Tibial artery (tissue), 4 donors: ENCODE measurements around the gene NRXN3.

ENCODE experiments used
- DNase-seq, 2 donors: peaks; one replicate each; pipeline ENCODE4 v3.0.0-alpha.2; 2019
- H3K27ac ChIP-seq, 2 donors: fragments of 200-600 bp; sonication (generic) in 1 of 2; 1 replicate in 1 of 2; 2 replicates in 1 of 2; pipeline ENCODE4 v1.5.1; 2018 to 2019; ENCODE audit warnings: mild to moderate bottlenecking in 1 of 2
- H3K27me3 ChIP-seq, 2 donors: fragments of 200-600 bp; sonication (generic) in 1 of 2; one replicate each; pipeline versions ENCODE4 v1.5.1 to v1.6.0; 2016 to 2019
- H3K36me3 ChIP-seq, 3 donors: fragments of 200-600 bp; sonication (generic) in 2 of 3; one replicate each; pipeline ENCODE4 v1.5.1; 2016 to 2019; ENCODE audit warnings: mild to moderate bottlenecking in 2 of 3
- H3K4me1 ChIP-seq, 4 donors: fragments of 200-600 bp; sonication (generic) in 2 of 4; 1 replicate in 3 of 4; 2 replicates in 1 of 4; pipeline ENCODE4 v1.5.1; 2016 to 2019
- H3K4me3 ChIP-seq, 2 donors: fragments of 200-600 bp; sonication (generic) in 1 of 2; 1 replicate in 1 of 2; 2 replicates in 1 of 2; pipeline ENCODE4 v1.5.1; 2018 to 2019; ENCODE audit warnings: mild to moderate bottlenecking in 2 of 2
- H3K9me3 ChIP-seq, 3 donors: fragments of 200-600 bp; sonication (generic) in 1 of 3; one replicate each; pipeline ENCODE4 v1.5.1; 2016 to 2019
- CTCF ChIP-seq, 2 experiments: fragments of 200-600 bp in 1 of 2; fragments of 450-650 bp in 1 of 2; IDR thresholded peaks; one replicate each; pipeline ENCODE4 v1.5.1; 2017 to 2019; ENCODE audit warnings: antibody characterized with exemption in 2 of 2, mild to moderate bottlenecking in 1 of 2, moderate library complexity in 1 of 2
- intact Hi-C: fragments of 100-400 bp; cut with DNase I; formaldehyde crosslinking; loops from one replicate; pipeline ENCODE4 v1.15.0; 2023; ENCODE audit warnings: low total_unique reads

NRXN3 gene

DNA sequence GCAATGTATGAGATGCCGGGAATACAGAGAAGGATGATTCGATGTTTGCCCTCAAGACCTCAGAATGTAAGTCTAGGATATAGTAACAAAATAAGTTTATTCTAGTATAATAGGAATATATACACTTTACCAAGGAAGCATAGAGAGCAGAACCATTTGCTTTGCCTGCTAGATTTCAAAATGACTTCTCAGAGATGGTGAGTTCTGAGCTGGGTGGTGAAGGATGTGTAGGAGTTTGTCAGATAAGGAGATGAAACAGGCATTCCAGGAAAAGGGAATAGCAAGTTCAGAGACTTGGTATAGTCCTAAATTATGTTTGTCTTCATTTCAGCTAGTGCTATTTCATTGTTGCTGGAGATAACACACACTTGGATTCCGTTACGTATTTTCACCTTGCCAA is 1385.3 kb downstream of the NRXN3 start:
- intact Hi-C loops = no loop called here
- Histone ChIP-seq H3K27ac (no peak overlapping the region), H3K9me3 (no peaks in the 10 kb centered on the region), H3K4me1 (no peaks in the 10 kb centered on the region), H3K36me3 (no peaks in the 10 kb centered on the region), H3K27me3 (no peaks in the 10 kb centered on the region), H3K4me3 (no peak overlapping the region)
- DNase-seq = no peak
- TF ChIP-seq CTCF (IDR thresholded peaks at IDR 0.05) = no peak

DNA sequence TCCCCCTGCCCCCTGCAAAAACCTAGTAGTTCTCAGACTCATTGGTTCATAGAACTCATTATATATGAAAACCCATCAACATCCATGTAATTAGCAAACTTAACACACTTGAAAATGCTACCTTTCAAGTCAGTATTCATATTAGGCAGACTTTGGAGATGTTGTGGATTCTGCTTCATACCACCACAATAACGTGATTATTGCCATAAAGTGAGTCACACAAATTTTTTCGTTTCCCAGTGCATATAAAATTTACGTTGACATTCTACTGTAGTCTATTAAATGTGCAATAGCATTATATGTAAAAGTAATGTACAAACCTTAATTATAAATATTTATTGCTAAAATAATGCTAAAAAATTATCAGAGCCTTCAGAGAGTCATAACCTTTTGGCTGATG is 1387.1 kb downstream of the NRXN3 start:
- Histone ChIP-seq H3K27ac (no peak overlapping the region), H3K36me3 (no peaks in the 10 kb centered on the region), H3K4me3 (no peak overlapping the region), H3K9me3 (no peaks in the 10 kb centered on the region), H3K4me1 (no peaks in the 10 kb centered on the region), H3K27me3 (no peaks in the 10 kb centered on the region)
- intact Hi-C loops = no loop called here
- no peak for TF ChIP-seq CTCF (IDR thresholded peaks at IDR 0.05)
- no peak for DNase-seq

DNA sequence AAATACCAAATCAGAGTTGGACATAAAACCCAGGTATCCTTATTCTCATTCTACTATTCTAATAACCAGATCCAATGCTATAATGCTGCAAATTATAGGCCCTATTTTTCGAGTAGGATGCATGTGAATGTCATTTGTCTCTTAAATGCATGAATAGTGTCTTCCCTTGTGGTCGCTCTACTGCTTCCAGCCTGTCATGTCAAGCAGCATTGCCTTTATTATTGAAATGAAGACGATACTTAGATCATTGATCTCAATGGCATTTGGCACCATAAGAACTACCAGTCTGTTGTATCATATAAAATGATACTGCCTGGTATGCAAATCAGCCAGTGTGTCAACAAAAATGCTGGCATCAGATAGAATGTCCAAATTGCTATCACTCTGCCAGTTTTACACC is 1392.0 kb downstream of the NRXN3 start:
- intact Hi-C loops = no loop called here
- TF ChIP-seq CTCF (IDR thresholded peaks at IDR 0.05) = no peak
- no peak for DNase-seq
- Histone ChIP-seq H3K27me3 (no peaks in the 10 kb centered on the region), H3K4me1 (no peaks in the 10 kb centered on the region), H3K9me3 (no peaks in the 10 kb centered on the region), H3K36me3 (no peaks in the 10 kb centered on the region), H3K4me3 (no peak overlapping the region), H3K27ac (no peak overlapping the region)

DNA sequence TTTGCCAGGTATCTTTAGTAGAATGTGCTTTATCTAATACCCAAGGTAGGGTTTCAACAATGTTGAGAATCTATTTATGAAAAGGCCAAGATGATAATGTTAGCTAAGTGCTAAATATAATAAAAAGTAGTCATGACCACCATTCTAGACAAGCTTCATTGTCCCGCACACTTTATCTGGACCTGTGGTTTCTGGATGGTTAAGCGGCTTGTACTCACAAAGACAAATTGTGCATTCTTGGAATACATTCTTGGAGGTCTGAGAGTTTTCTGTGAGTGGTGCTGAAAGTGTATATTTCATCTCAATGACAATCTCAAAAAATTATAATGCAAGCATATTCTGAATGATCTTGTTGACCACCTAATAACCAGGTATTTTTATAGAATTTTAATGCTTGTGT is 1394.2 kb downstream of the NRXN3 start:
- no peak for DNase-seq
- H3K36me3 ChIP-seq = no peaks in the 10 kb centered on the region
- no peak for TF ChIP-seq CTCF (IDR thresholded peaks at IDR 0.05)
- no peak overlapping the region for H3K4me3 ChIP-seq
- no peaks in the 10 kb centered on the region for H3K27me3 ChIP-seq
- H3K27ac ChIP-seq = no peak overlapping the region
- intact Hi-C loops = no loop called here
- no peaks in the 10 kb centered on the region for H3K4me1 ChIP-seq
- H3K9me3 ChIP-seq = no peaks in the 10 kb centered on the region

DNA sequence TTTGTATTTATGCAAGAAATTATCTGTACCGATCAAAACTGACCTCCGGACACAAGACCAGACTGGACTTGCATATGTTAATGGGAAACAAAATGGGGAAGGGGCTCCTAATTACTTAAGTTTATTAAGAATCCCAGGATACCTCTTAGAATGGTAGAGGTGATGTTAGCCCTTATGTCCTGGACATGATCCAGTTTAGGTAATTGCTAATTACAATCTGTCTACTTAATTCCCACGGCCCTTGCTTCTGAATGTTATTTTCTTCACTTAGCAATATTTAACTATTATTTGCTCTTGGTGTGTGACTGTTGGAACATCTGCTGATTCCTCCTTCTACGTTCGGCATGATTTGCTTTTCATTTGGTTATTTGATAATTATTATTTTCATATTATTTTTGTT is 1397.1 kb downstream of the NRXN3 start:
- Histone ChIP-seq H3K4me3 (no peak overlapping the region), H3K36me3 (no peaks in the 10 kb centered on the region), H3K4me1 (no peaks in the 10 kb centered on the region), H3K27me3 (no peaks in the 10 kb centered on the region), H3K27ac (no peak overlapping the region), H3K9me3 (no peaks in the 10 kb centered on the region)
- intact Hi-C loops = no loop called here
- DNase-seq = no peak
- TF ChIP-seq CTCF (IDR thresholded peaks at IDR 0.05) = no peak

DNA sequence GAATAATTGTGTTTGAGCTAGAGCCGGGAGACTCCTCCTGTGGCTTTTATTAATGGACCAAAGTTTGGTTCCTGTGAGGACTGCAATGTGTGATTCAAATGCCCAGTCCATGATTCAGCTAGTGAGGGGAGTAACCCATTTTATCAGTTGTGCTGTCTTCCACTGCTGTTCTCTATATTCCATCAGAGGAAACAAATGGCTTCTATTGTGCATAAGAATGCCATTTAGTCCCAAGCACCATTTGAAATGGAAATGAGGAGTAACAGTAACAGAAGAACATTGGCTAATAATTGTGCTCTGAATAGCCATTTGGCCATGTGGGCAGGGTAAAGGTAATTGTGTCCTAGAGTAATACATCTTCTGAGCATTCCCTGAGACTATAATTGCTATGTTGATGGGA is 1398.4 kb downstream of the NRXN3 start:
- intact Hi-C loops = no loop called here
- TF ChIP-seq CTCF (IDR thresholded peaks at IDR 0.05) = no peak
- Histone ChIP-seq H3K9me3 (no peaks in the 10 kb centered on the region), H3K36me3 (no peaks in the 10 kb centered on the region), H3K4me3 (no peak overlapping the region), H3K27me3 (no peaks in the 10 kb centered on the region), H3K27ac (no peak overlapping the region), H3K4me1 (no peaks in the 10 kb centered on the region)
- DNase-seq = no peak
